Measurements from ENCODE around the gene TGFBR2.

GRCh38 chr3:30646181-30646876 is 39.9 kb downstream of the TGFBR2 start:
- TF ChIP-seq CTCF (IDR thresholded peaks at IDR 0.05) (no peak), PBX3 (IDR thresholded peaks at IDR 0.05) (no peak), FOXM1 (IDR thresholded peaks at IDR 0.05; ENCODE audit: low read depth) (no peak), EP300 (IDR thresholded peaks at IDR 0.05; ENCODE audit: borderline replicate concordance in 1 of 2, low read depth in 1 of 2, low read length in 1 of 2) (no peak), ZBTB33 (IDR thresholded peaks at IDR 0.05; ENCODE audit: borderline replicate concordance, low read depth) (no peak), MEF2A (IDR thresholded peaks at IDR 0.05; ENCODE audit: borderline replicate concordance, low read depth) (no peak), IRF3 (IDR thresholded peaks at IDR 0.05; ENCODE audit: low read depth, low read length) (no peak), GABPA (IDR thresholded peaks at IDR 0.05; ENCODE audit: low read depth) (no peak), FOSL2 (IDR thresholded peaks at IDR 0.05; ENCODE audit: borderline replicate concordance, low read depth) (no peak), POLR2AphosphoS5 (IDR thresholded peaks at IDR 0.05; ENCODE audit: low read depth, low read length) (no peak), USF2 (IDR thresholded peaks at IDR 0.05; ENCODE audit: borderline replicate concordance, low read depth, low read length) (no peak)
